ENCODE data around the gene MANF.

The MANF gene

GRCh38 chr3:51422211-51422610, 37.1 kb downstream of the MANF start:
- no peak overlapping the region for H2AFZ ChIP-seq (ENCODE audit: low read depth, low read length)
- no peaks in the 10 kb centered on the region for H3K27me3 ChIP-seq (ENCODE audit: low read depth, low read length)
- 0 out of 2 replicates have a peak, but pooled peaks cover 3% of the 10 kb centered on the region for H3K79me2 ChIP-seq (ENCODE audit: low read length)
- no peaks in the 10 kb centered on the region for H3K9me3 ChIP-seq (ENCODE audit: insufficient read depth, low read length)
- no peaks in the 10 kb centered on the region for H3K4me1 ChIP-seq (ENCODE audit: low read length)
- no peak for TF ChIP-seq EZH2phosphoT487 (IDR thresholded peaks at IDR 0.05; ENCODE audit: low read depth)
- TF ChIP-seq CTCF (IDR thresholded peaks at IDR 0.05; ENCODE audit: low read depth, low read length), result no peak
- peaks cover 51% of the 10 kb centered on the region for H3K36me3 ChIP-seq (replicated peaks; ENCODE audit: low read depth, low read length)
- no peak overlapping the region for H3K4me2 ChIP-seq (ENCODE audit: low read length)
- no peaks in the 10 kb centered on the region for H4K20me1 ChIP-seq (ENCODE audit: insufficient read depth, low read length)
- H3K27ac ChIP-seq (ENCODE audit: low read length), result no peak overlapping the region
- H3K4me3 ChIP-seq (ENCODE audit: low read length), result no peak overlapping the region
- H3K9ac ChIP-seq (ENCODE audit: low read length), result no peak overlapping the region

GRCh38 chr3:51426921-51427320, 41.8 kb downstream of the MANF start:
- no peak overlapping the region for H3K4me2 ChIP-seq (ENCODE audit: low read length)
- H3K36me3 ChIP-seq (replicated peaks; ENCODE audit: low read depth, low read length), result peaks cover 35% of the 10 kb centered on the region

GRCh38 chr3:51429138-51429537, 44.0 kb downstream of the MANF start:
- Histone ChIP-seq H3K27ac (ENCODE audit: low read length) (no peak overlapping the region), H2AFZ (ENCODE audit: low read depth, low read length) (no peak overlapping the region), H3K4me3 (ENCODE audit: low read length) (no peak overlapping the region), H3K79me2 (ENCODE audit: low read length) (0 out of 2 replicates have a peak, but pooled peaks cover 2% of the 10 kb centered on the region), H3K27me3 (ENCODE audit: low read depth, low read length) (no peaks in the 10 kb centered on the region), H3K9ac (ENCODE audit: low read length) (no peak overlapping the region), H3K36me3 (replicated peaks; ENCODE audit: low read depth, low read length) (peaks cover 35% of the 10 kb centered on the region), H3K4me2 (ENCODE audit: low read length) (no peak overlapping the region), H3K9me3 (ENCODE audit: insufficient read depth, low read length) (no peaks in the 10 kb centered on the region), H4K20me1 (ENCODE audit: insufficient read depth, low read length) (no peaks in the 10 kb centered on the region), H3K4me1 (ENCODE audit: low read length) (no peaks in the 10 kb centered on the region)
- no peak for TF ChIP-seq EZH2phosphoT487 (IDR thresholded peaks at IDR 0.05; ENCODE audit: low read depth)
- TF ChIP-seq CTCF (IDR thresholded peaks at IDR 0.05; ENCODE audit: low read depth, low read length), result no peak

More at GRCh38 chr3:51426921-51427320, 41.8 kb downstream of the MANF start:
- no peak for TF ChIP-seq CTCF (IDR thresholded peaks at IDR 0.05; ENCODE audit: low read depth, low read length)
- Histone ChIP-seq H3K27me3 (ENCODE audit: low read depth, low read length) (no peaks in the 10 kb centered on the region), H3K79me2 (ENCODE audit: low read length) (no peaks in the 10 kb centered on the region), H3K9ac (ENCODE audit: low read length) (no peak overlapping the region), H3K4me3 (ENCODE audit: low read length) (no peak overlapping the region), H3K27ac (ENCODE audit: low read length) (no peak overlapping the region), H3K9me3 (ENCODE audit: insufficient read depth, low read length) (no peaks in the 10 kb centered on the region), H4K20me1 (ENCODE audit: insufficient read depth, low read length) (no peaks in the 10 kb centered on the region), H3K4me1 (ENCODE audit: low read length) (no peaks in the 10 kb centered on the region), H2AFZ (ENCODE audit: low read depth, low read length) (no peak overlapping the region)

GRCh38 chr3:51434110-51434509, 49.0 kb downstream of the MANF start:
- Histone ChIP-seq H3K9me3 (ENCODE audit: insufficient read depth, low read length) (no peaks in the 10 kb centered on the region), H3K27ac (ENCODE audit: low read length) (no peak overlapping the region), H4K20me1 (ENCODE audit: insufficient read depth, low read length) (peaks cover 7% of the 10 kb centered on the region; the same call in 1 of the 2 replicates), H3K36me3 (replicated peaks; ENCODE audit: low read depth, low read length) (peaks cover 31% of the 10 kb centered on the region), H3K4me2 (ENCODE audit: low read length) (no peak overlapping the region), H3K9ac (ENCODE audit: low read length) (no peak overlapping the region), H2AFZ (ENCODE audit: low read depth, low read length) (no peak overlapping the region), H3K4me3 (ENCODE audit: low read length) (no peak overlapping the region), H3K27me3 (ENCODE audit: low read depth, low read length) (no peaks in the 10 kb centered on the region), H3K4me1 (ENCODE audit: low read length) (no peaks in the 10 kb centered on the region), H3K79me2 (ENCODE audit: low read length) (peaks cover 13% of the 10 kb centered on the region; the same call in 1 of the 2 replicates)
- TF ChIP-seq CTCF (IDR thresholded peaks at IDR 0.05; ENCODE audit: low read depth, low read length) (no peak), EZH2phosphoT487 (IDR thresholded peaks at IDR 0.05; ENCODE audit: low read depth) (no peak)

Measured in OCI-LY3 (cell line).